Keratinocyte (primary cell): ENCODE data around the gene BTG2. TPM values are rescaled to one million over a fixed set of nuclear protein-coding genes. Genes with fewer than 3 reads are reported as not detected.

Experiments used
- DNase-seq: peaks from one replicate; pipeline ENCODE4 v3.0.0-alpha.2; 2011; ENCODE audit warnings: low read depth, missing footprints, low spot score
- FAIRE-seq: peaks from 2 replicates; lab custom pipeline; 2011; peaks lifted over from hg19 to GRCh38; lab: Jason Lieb, UNC
- H2AFZ ChIP-seq: 2 replicates; pipeline ENCODE4 v1.6.0; 2012; ENCODE audit warnings: low read length, control low read depth, inconsistent platforms; ENCODE audit not compliant: control insufficient read depth
- H3K27ac ChIP-seq: 2 replicates; pipeline ENCODE4 v1.5.1; 2011; ENCODE audit warnings: low read length; ENCODE audit not compliant: control insufficient read depth, insufficient read depth
- H3K27me3 ChIP-seq: 3 replicates; pipeline ENCODE4 v1.6.0; 2011; ENCODE audit warnings: low read length; ENCODE audit not compliant: control insufficient read depth, insufficient read depth; ENCODE audit errors: extremely low read depth
- H3K36me3 ChIP-seq, 2 experiments: 2 replicates in 1 of 2; 3 replicates in 1 of 2; pipeline ENCODE4 v1.5.1; 2011; ENCODE audit warnings: low read length in 2 of 2, mild to moderate bottlenecking in 1 of 2; ENCODE audit not compliant: control insufficient read depth in 2 of 2, insufficient read depth in 2 of 2; ENCODE audit errors: extremely low read depth in 1 of 2
- H3K4me1 ChIP-seq: 3 replicates; pipeline ENCODE4 v1.5.1; 2011; ENCODE audit warnings: low read length; ENCODE audit not compliant: control insufficient read depth, insufficient read depth; ENCODE audit errors: extremely low read depth
- H3K4me2 ChIP-seq: 3 replicates; pipeline ENCODE4 v1.6.0; 2011; ENCODE audit warnings: low read depth, low read length; ENCODE audit not compliant: control insufficient read depth, insufficient read depth; ENCODE audit errors: extremely low read depth
- H3K4me3 ChIP-seq, 3 experiments: fragments of 200-600 bp in 1 of 3; sonication (generic) in 1 of 3; 2 replicates in 2 of 3; 3 replicates in 1 of 3; pipeline ENCODE4 v1.5.1; 2011 to 2016; ENCODE audit warnings: low read length in 3 of 3, mild to moderate bottlenecking in 3 of 3, control low read depth in 2 of 3, inconsistent platforms in 1 of 3, low read depth in 1 of 3, mixed read lengths in 1 of 3, mixed run types in 1 of 3, moderate library complexity in 1 of 3; ENCODE audit not compliant: control insufficient read depth in 2 of 3, insufficient read depth in 2 of 3; ENCODE audit errors: extremely low read depth in 1 of 3
- H3K79me2 ChIP-seq: 2 replicates; pipeline ENCODE4 v1.6.0; 2012; ENCODE audit warnings: low read length; ENCODE audit not compliant: control insufficient read depth, insufficient read depth
- H3K9ac ChIP-seq: 3 replicates; pipeline ENCODE4 v1.6.0; 2011; ENCODE audit warnings: low read length; ENCODE audit not compliant: control insufficient read depth, insufficient read depth; ENCODE audit errors: extremely low read depth
- H3K9me1 ChIP-seq: 3 replicates; pipeline ENCODE4 v1.6.0; 2011; ENCODE audit warnings: low read length; ENCODE audit not compliant: control insufficient read depth, insufficient read depth; ENCODE audit errors: extremely low read depth
- H3K9me3 ChIP-seq: 2 replicates; pipeline ENCODE4 v1.5.1; 2012; ENCODE audit warnings: low read depth, low read length; ENCODE audit not compliant: control insufficient read depth
- H4K20me1 ChIP-seq: 3 replicates; pipeline ENCODE4 v1.6.0; 2011; ENCODE audit warnings: low read length; ENCODE audit not compliant: control insufficient read depth, insufficient read depth; ENCODE audit errors: extremely low read depth
- CTCF ChIP-seq, 3 experiments: IDR thresholded peaks in 1 of 3; conservative IDR thresholded peaks in 1 of 3; optimal IDR thresholded peaks in 1 of 3; 2 replicates in 2 of 3; 3 replicates in 1 of 3; pipeline versions ENCODE3 to v1.5.1; 2011; ENCODE audit warnings: low read length in 3 of 3, mild to moderate bottlenecking in 3 of 3, moderate library complexity in 2 of 3, control low read depth in 1 of 3, inconsistent platforms in 1 of 3; ENCODE audit not compliant: insufficient read depth in 2 of 3; ENCODE audit errors: extremely low read depth in 1 of 3
- EZH2 ChIP-seq: IDR thresholded peaks from one replicate; pipeline ENCODE4 v1.6.1; 2012; ENCODE audit warnings: inconsistent platforms, mild to moderate bottlenecking, low read length, moderate library complexity
- dilution Hi-C: fragments of 300-500 bp; cut with MboI; formaldehyde crosslinking; loops from one replicate; pipeline ENCODE4 v1.7.0; 2020; ENCODE audit warnings: low sequenced_read_pairs; ENCODE audit not compliant: extremely low pct_ligation_motif_present
- polyA plus RNA-seq, 5 experiments: library from polyadenylated mRNA; depleted of rRNA in 3 of 5; stranded (reverse) in 3 of 5; stranded (forward) in 1 of 5; unstranded in 1 of 5; fragments of >200 nt; gene quantifications; 1 replicate in 1 of 5; 2 replicates in 3 of 5; 3 replicates in 1 of 5; pipeline versions ENCODE4 v1.2.1 to v1.2.3, GENCODE V29; 2011 to 2012; ENCODE audit warnings: missing spikeins in 2 of 5, low read depth in 1 of 5, low replicate concordance in 1 of 5

Gene BTG2
- polyA plus RNA-seq, 1 donor (not counting 4 experiments of a cell fraction or from before 2014, with no cell fraction given), result 117 TPM

- H3K79me2 ChIP-seq, result no peaks in the 10 kb centered on the region
- TF ChIP-seq CTCF (optimal IDR thresholded peaks at IDR 0.05 in 1 of 3, IDR thresholded peaks at IDR 0.05 in 1 of 3, conservative IDR thresholded peaks at IDR 0.05 in 1 of 3; ENCODE audit: extremely low read depth in 1 of 3, insufficient read depth in 2 of 3, low read length in 3 of 3), result no peak
- TF ChIP-seq EZH2, result no peak
- dilution Hi-C loops, result no loop called here
- DNase-seq (no peak), FAIRE-seq (no peak)
- H3K9me3 ChIP-seq, result no peaks in the 10 kb centered on the region
- H4K20me1 ChIP-seq, result no peaks in the 10 kb centered on the region
- H3K36me3 ChIP-seq, result no peaks in the 10 kb centered on the region
- peaks cover 18% of the 10 kb centered on the region for H3K4me1 ChIP-seq
- no peaks in the 10 kb centered on the region for H3K9me1 ChIP-seq
- H3K27me3 ChIP-seq, result peaks cover 3% of the 10 kb centered on the region
- no peak overlapping the region for H3K4me2 ChIP-seq
- H3K4me3 ChIP-seq, result no peak overlapping the region
- no peak overlapping the region for H3K27ac ChIP-seq
- H3K9ac ChIP-seq, result no peak overlapping the region
- no peak overlapping the region for H2AFZ ChIP-seq
Measured at GRCh38 chr1:203328714-203329122, 23.4 kb downstream of the BTG2 start.

GRCh38 chr1:203331224-203331623, 25.9 kb downstream of the BTG2 start:
- Histone ChIP-seq H3K36me3 (no peaks in the 10 kb centered on the region), H3K9me3 (no peaks in the 10 kb centered on the region), H2AFZ (no peak overlapping the region), H4K20me1 (no peaks in the 10 kb centered on the region), H3K4me2 (no peak overlapping the region), H3K4me3 (no peak overlapping the region), H3K27ac (no peak overlapping the region), H3K79me2 (no peaks in the 10 kb centered on the region), H3K4me1 (peaks cover 18% of the 10 kb centered on the region), H3K9ac (no peak overlapping the region), H3K27me3 (no peaks in the 10 kb centered on the region), H3K9me1 (no peaks in the 10 kb centered on the region)
- dilution Hi-C loops, result no loop called here
- DNase-seq (no peak), FAIRE-seq (no peak)
- no peak for TF ChIP-seq EZH2

GRCh38 chr1:203335503-203335902, 30.2 kb downstream of the BTG2 start:
- no peaks in the 10 kb centered on the region for H3K79me2 ChIP-seq
- H4K20me1 ChIP-seq, result no peaks in the 10 kb centered on the region
- dilution Hi-C loops, result no loop called here
- no peak overlapping the region for H3K9ac ChIP-seq
- H3K4me1 ChIP-seq, result peaks cover 14% of the 10 kb centered on the region
- no peaks in the 10 kb centered on the region for H3K27me3 ChIP-seq
- H3K36me3 ChIP-seq, result no peaks in the 10 kb centered on the region
- no peak overlapping the region for H3K4me3 ChIP-seq
- no peaks in the 10 kb centered on the region for H3K9me3 ChIP-seq
- H3K4me2 ChIP-seq, result no peak overlapping the region
- H3K9me1 ChIP-seq, result no peaks in the 10 kb centered on the region
- H2AFZ ChIP-seq, result peak overlapping the region; percentile 27
- DNase-seq, result no peak
- no peak for TF ChIP-seq CTCF (optimal IDR thresholded peaks at IDR 0.05 in 1 of 3, IDR thresholded peaks at IDR 0.05 in 1 of 3, conservative IDR thresholded peaks at IDR 0.05 in 1 of 3; ENCODE audit: extremely low read depth in 1 of 3, insufficient read depth in 2 of 3, low read length in 3 of 3)
- TF ChIP-seq EZH2, result no peak
- no peak overlapping the region for H3K27ac ChIP-seq
- FAIRE-seq, result no peak
